Mucosa of rectum (tissue), 2 donors: ENCODE measurements around the gene IMMP2L.

Experiments
- H3K27ac ChIP-seq, 2 donors: one replicate each; pipeline ENCODE4 v1.7.0; 2013; ENCODE audit warnings: inconsistent platforms in 2 of 2, low read depth in 2 of 2, low read length in 2 of 2
- H3K27me3 ChIP-seq, 2 donors: one replicate each; pipeline ENCODE4 v1.7.0; 2013; ENCODE audit warnings: low read length in 2 of 2; ENCODE audit not compliant: control insufficient read depth in 2 of 2, insufficient read depth in 2 of 2
- H3K36me3 ChIP-seq, 2 donors: one replicate each; pipeline ENCODE4 v1.7.0; 2013; ENCODE audit warnings: low read length in 2 of 2; ENCODE audit not compliant: control insufficient read depth in 2 of 2, insufficient read depth in 2 of 2
- H3K4me1 ChIP-seq, 2 donors: one replicate each; pipeline ENCODE4 v1.7.0; 2013; ENCODE audit warnings: low read length in 2 of 2, mild to moderate bottlenecking in 1 of 2; ENCODE audit not compliant: control insufficient read depth in 2 of 2, insufficient read depth in 2 of 2
- H3K4me3 ChIP-seq, 2 donors: one replicate each; pipeline ENCODE4 v1.7.0; 2013; ENCODE audit warnings: low read length in 2 of 2
- H3K9ac ChIP-seq, 2 donors: one replicate each; pipeline ENCODE4 v1.7.0; 2013; ENCODE audit warnings: low read length in 2 of 2, low read depth in 1 of 2, mild to moderate bottlenecking in 1 of 2
- H3K9me3 ChIP-seq, 2 donors: one replicate each; pipeline ENCODE4 v1.7.0; 2013; ENCODE audit warnings: low read length in 2 of 2; ENCODE audit not compliant: control insufficient read depth in 2 of 2
- donor health status: healthy.
- donor health status: Normal muscosa, but diverticular disease.

Gene IMMP2L

GRCh38 chr7:110987127-110987693 is 575.1 kb downstream of the IMMP2L start:
- Histone ChIP-seq H3K4me1 (no peaks in the 10 kb centered on the region), H3K27me3 (no peaks in the 10 kb centered on the region), H3K27ac (no peak overlapping the region)

GRCh38 chr7:110983822-110984456 is 578.4 kb downstream of the IMMP2L start:
- Histone ChIP-seq H3K36me3 (no peaks in the 10 kb centered on the region), H3K27me3 (no peaks in the 10 kb centered on the region), H3K4me1 (no peaks in the 10 kb centered on the region), H3K4me3 (no peak overlapping the region), H3K9me3 (no peaks in the 10 kb centered on the region), H3K27ac (no peak overlapping the region), H3K9ac (no peak overlapping the region)

More at GRCh38 chr7:110987127-110987693, 575.1 kb downstream of the IMMP2L start:
- Histone ChIP-seq H3K9me3 (no peaks in the 10 kb centered on the region), H3K36me3 (no peaks in the 10 kb centered on the region), H3K9ac (no peak overlapping the region), H3K4me3 (no peak overlapping the region)

GRCh38 chr7:110977127-110977737 is 585.1 kb downstream of the IMMP2L start:
- Histone ChIP-seq H3K27ac (no peak overlapping the region), H3K4me1 (no peaks in the 10 kb centered on the region), H3K9ac (no peak overlapping the region), H3K4me3 (no peak overlapping the region), H3K9me3 (no peaks in the 10 kb centered on the region), H3K27me3 (no peaks in the 10 kb centered on the region), H3K36me3 (no peaks in the 10 kb centered on the region)

- no peaks in the 10 kb centered on the region for H3K27me3 ChIP-seq
- no peak overlapping the region for H3K9ac ChIP-seq
- H3K4me3 ChIP-seq: no peak overlapping the region
- H3K36me3 ChIP-seq: no peaks in the 10 kb centered on the region
- H3K27ac ChIP-seq: no peak overlapping the region
- H3K4me1 ChIP-seq: no peaks in the 10 kb centered on the region
- no peaks in the 10 kb centered on the region for H3K9me3 ChIP-seq
Observed at GRCh38 chr7:110975486-110975885, 586.8 kb downstream of the IMMP2L start.

- no peak overlapping the region for H3K27ac ChIP-seq
- H3K9me3 ChIP-seq: no peaks in the 10 kb centered on the region
- H3K36me3 ChIP-seq: no peaks in the 10 kb centered on the region
- H3K9ac ChIP-seq: no peak overlapping the region
- H3K4me3 ChIP-seq: no peak overlapping the region
- H3K4me1 ChIP-seq: no peaks in the 10 kb centered on the region
- no peaks in the 10 kb centered on the region for H3K27me3 ChIP-seq
Observed at GRCh38 chr7:110974441-110974840, 587.9 kb downstream of the IMMP2L start.

GRCh38 chr7:110973196-110973990 is 588.9 kb downstream of the IMMP2L start:
- Histone ChIP-seq H3K4me1 (no peaks in the 10 kb centered on the region), H3K4me3 (no peak overlapping the region), H3K27me3 (no peaks in the 10 kb centered on the region), H3K9me3 (no peaks in the 10 kb centered on the region), H3K36me3 (no peaks in the 10 kb centered on the region), H3K27ac (no peak overlapping the region), H3K9ac (no peak overlapping the region)

GRCh38 chr7:110964775-110965174 is 597.5 kb downstream of the IMMP2L start:
- H3K9me3 ChIP-seq: no peaks in the 10 kb centered on the region
- H3K36me3 ChIP-seq: no peaks in the 10 kb centered on the region
- no peaks in the 10 kb centered on the region for H3K27me3 ChIP-seq
- no peak overlapping the region for H3K4me3 ChIP-seq
- H3K9ac ChIP-seq: no peak overlapping the region
- no peaks in the 10 kb centered on the region for H3K4me1 ChIP-seq
- no peak overlapping the region for H3K27ac ChIP-seq

GRCh38 chr7:110962826-110963225 is 599.5 kb downstream of the IMMP2L start:
- no peak overlapping the region for H3K9ac ChIP-seq
- H3K27me3 ChIP-seq: no peaks in the 10 kb centered on the region
- H3K27ac ChIP-seq: no peak overlapping the region
- no peak overlapping the region for H3K4me3 ChIP-seq
- no peaks in the 10 kb centered on the region for H3K36me3 ChIP-seq
- no peaks in the 10 kb centered on the region for H3K9me3 ChIP-seq
- H3K4me1 ChIP-seq: no peaks in the 10 kb centered on the region

GRCh38 chr7:110962374-110962773 is 599.9 kb downstream of the IMMP2L start:
- Histone ChIP-seq H3K4me1 (no peaks in the 10 kb centered on the region), H3K36me3 (no peaks in the 10 kb centered on the region), H3K27me3 (no peaks in the 10 kb centered on the region), H3K4me3 (no peak overlapping the region), H3K9ac (no peak overlapping the region), H3K9me3 (no peaks in the 10 kb centered on the region), H3K27ac (no peak overlapping the region)

GRCh38 chr7:110960811-110961210 is 601.5 kb downstream of the IMMP2L start:
- Histone ChIP-seq H3K27me3 (no peaks in the 10 kb centered on the region), H3K9me3 (no peaks in the 10 kb centered on the region), H3K36me3 (no peaks in the 10 kb centered on the region), H3K4me3 (no peak overlapping the region), H3K27ac (no peak overlapping the region), H3K9ac (no peak overlapping the region), H3K4me1 (no peaks in the 10 kb centered on the region)
